GM21367 (cell line): ENCODE results near the gene ANKH.
A peak's percentile ranks its signal among the peaks of the same experiment; 100 is the strongest.

ENCODE experiments used
- ATAC-seq: cut with Tn5 transposase; IDR thresholded peaks from one replicate; pipeline ENCODE4 v1.9.1; 2021; ENCODE audit not compliant: unreplicated experiment

The ANKH gene

GRCh38 chr5:14741131-14741530, 130.4 kb downstream of the ANKH start:
- no peak for ATAC-seq

GRCh38 chr5:14739981-14740380, 131.6 kb downstream of the ANKH start:
- no peak for ATAC-seq

GRCh38 chr5:14739538-14739937, 132.0 kb downstream of the ANKH start:
- ATAC-seq: no peak

- no peak for ATAC-seq
Observed at GRCh38 chr5:14738050-14738449, 133.5 kb downstream of the ANKH start.

- ATAC-seq: no peak
Observed at GRCh38 chr5:14737291-14737690, 134.3 kb downstream of the ANKH start.

- ATAC-seq: no peak
Observed at GRCh38 chr5:14735944-14736343, 135.6 kb downstream of the ANKH start.

- ATAC-seq: no peak
Observed at GRCh38 chr5:14734396-14734795, 137.2 kb downstream of the ANKH start.

GRCh38 chr5:14733661-14734060, 137.9 kb downstream of the ANKH start:
- ATAC-seq: no peak

GRCh38 chr5:14732991-14733390, 138.6 kb downstream of the ANKH start:
- ATAC-seq: no peak

- ATAC-seq: no peak
Observed at GRCh38 chr5:14730881-14731280, 140.7 kb downstream of the ANKH start.

GRCh38 chr5:14730466-14730865, 141.1 kb downstream of the ANKH start:
- no peak for ATAC-seq

- no peak for ATAC-seq
Observed at GRCh38 chr5:14729448-14730385, 141.9 kb downstream of the ANKH start.

GRCh38 chr5:14728459-14728938, 143.1 kb downstream of the ANKH start:
- no peak for ATAC-seq

GRCh38 chr5:14727928-14728458, 143.6 kb downstream of the ANKH start:
- ATAC-seq: no peak

- ATAC-seq: peak; percentile 64
Observed at GRCh38 chr5:14727428-14727865, 144.1 kb downstream of the ANKH start.

GRCh38 chr5:14726066-14726838, 145.3 kb downstream of the ANKH start:
- no peak for ATAC-seq

- ATAC-seq: no peak
Observed at GRCh38 chr5:14724633-14725032, 146.9 kb downstream of the ANKH start.

GRCh38 chr5:14723701-14724132, 147.9 kb downstream of the ANKH start:
- no peak for ATAC-seq

- ATAC-seq: no peak
Observed at GRCh38 chr5:14722923-14723322, 148.7 kb downstream of the ANKH start.

GRCh38 chr5:14721990-14722656, 149.5 kb downstream of the ANKH start:
- no peak for ATAC-seq
